H9 (cell line): ENCODE results near the gene MACC1. TPM values are rescaled to one million over a fixed set of nuclear protein-coding genes. Genes with fewer than 3 reads are reported as not detected.

Experiments
- DNase-seq: peaks from one replicate; pipeline ENCODE4 v3.0.0-alpha.2; 2017
- H2AFZ ChIP-seq: one replicate; pipeline ENCODE4 v1.6.1; 2013; ENCODE audit warnings: mild to moderate bottlenecking, low read length, control low read depth, moderate library complexity
- H2AK5ac ChIP-seq: 2 replicates; pipeline ENCODE4 v1.6.1; 2013; ENCODE audit warnings: low read length, control low read depth, mixed read lengths; ENCODE audit not compliant: insufficient read length
- H2BK120ac ChIP-seq: one replicate; pipeline ENCODE4 v1.6.1; 2013; ENCODE audit warnings: low read depth, mild to moderate bottlenecking, low read length, control low read depth, inconsistent platforms; ENCODE audit not compliant: poor library complexity, severe bottlenecking
- H2BK12ac ChIP-seq: 2 replicates; pipeline ENCODE4 v1.6.1; 2013; ENCODE audit warnings: low read length, control low read depth, mixed read lengths, low read depth; ENCODE audit not compliant: insufficient read length
- H2BK15ac ChIP-seq: 2 replicates; pipeline ENCODE4 v1.6.1; 2013; ENCODE audit warnings: low read depth, low read length, control low read depth
- H2BK20ac ChIP-seq: one replicate; pipeline ENCODE4 v1.6.1; 2013; ENCODE audit warnings: low read depth, mild to moderate bottlenecking, low read length, control low read depth, inconsistent platforms; ENCODE audit not compliant: poor library complexity, severe bottlenecking
- H2BK5ac ChIP-seq: 2 replicates; pipeline ENCODE4 v1.6.1; 2013; ENCODE audit warnings: low read length, control low read depth, mixed read lengths; ENCODE audit not compliant: insufficient read length
- H3K14ac ChIP-seq: 2 replicates; pipeline ENCODE4 v1.6.1; 2013; ENCODE audit warnings: low read length, control low read depth; ENCODE audit not compliant: insufficient read depth
- H3K18ac ChIP-seq: 2 replicates; pipeline ENCODE4 v1.6.1; 2013; ENCODE audit warnings: low read depth, mild to moderate bottlenecking, mixed read lengths, low read length, control low read depth; ENCODE audit not compliant: insufficient read length
- H3K23ac ChIP-seq: 2 replicates; pipeline ENCODE4 v1.6.1; 2013; ENCODE audit warnings: low read length, control low read depth, mixed read lengths, low read depth; ENCODE audit not compliant: insufficient read length
- H3K23me2 ChIP-seq: 2 replicates; pipeline ENCODE4 v1.6.1; 2013; ENCODE audit warnings: low read depth, mild to moderate bottlenecking, mixed read lengths, low read length, control low read depth; ENCODE audit not compliant: insufficient read length, poor library complexity, severe bottlenecking
- H3K27ac ChIP-seq: 2 replicates; pipeline ENCODE4 v1.5.1; 2013; ENCODE audit warnings: low read length, control low read depth, mixed read lengths, low read depth; ENCODE audit not compliant: insufficient read length
- H3K27me3 ChIP-seq: 2 replicates; pipeline ENCODE4 v1.6.1; 2013; ENCODE audit warnings: low read length, control low read depth, inconsistent platforms; ENCODE audit not compliant: insufficient read depth
- H3K4ac ChIP-seq: 2 replicates; pipeline ENCODE4 v1.6.1; 2013; ENCODE audit warnings: low read depth, mild to moderate bottlenecking, control low read depth, inconsistent platforms, low read length, moderate library complexity
- H3K4me1 ChIP-seq: 2 replicates; pipeline ENCODE4 v1.6.1; 2013; ENCODE audit warnings: low read length, control low read depth, inconsistent platforms; ENCODE audit not compliant: insufficient read depth
- H3K4me2 ChIP-seq: 2 replicates; pipeline ENCODE4 v1.6.1; 2013; ENCODE audit warnings: low read length, control low read depth, mixed read lengths; ENCODE audit not compliant: insufficient read length, insufficient read depth
- H3K56ac ChIP-seq: 2 replicates; pipeline ENCODE4 v1.6.1; 2013; ENCODE audit warnings: low read depth, mild to moderate bottlenecking, mixed read lengths, low read length, control low read depth; ENCODE audit not compliant: insufficient read length
- H3K79me1 ChIP-seq: 2 replicates; pipeline ENCODE4 v1.6.1; 2013; ENCODE audit warnings: low read depth, mild to moderate bottlenecking, moderate library complexity, low read length, control low read depth, inconsistent platforms; ENCODE audit not compliant: insufficient read depth, poor library complexity, severe bottlenecking
- H3K79me2 ChIP-seq: 2 replicates; pipeline ENCODE4 v1.6.1; 2013; ENCODE audit warnings: low read length, control low read depth, inconsistent platforms; ENCODE audit not compliant: insufficient read depth
- H3K9ac ChIP-seq: 2 replicates; pipeline ENCODE4 v1.6.1; 2013; ENCODE audit warnings: low read length, control low read depth, mixed read lengths; ENCODE audit not compliant: insufficient read length; ENCODE audit errors: extremely low read depth
- H3K9me3 ChIP-seq: one replicate; pipeline ENCODE4 v1.6.1; 2013; ENCODE audit warnings: low read depth, low read length, inconsistent platforms; ENCODE audit not compliant: control insufficient read depth
- H3T11ph ChIP-seq: one replicate; pipeline ENCODE4 v1.6.1; 2013; ENCODE audit warnings: mild to moderate bottlenecking, low read length, control low read depth, inconsistent platforms
- H4K20me1 ChIP-seq: one replicate; pipeline ENCODE4 v1.6.1; 2013; ENCODE audit not compliant: control insufficient read depth, insufficient read length, insufficient read depth
- H4K5ac ChIP-seq: 2 replicates; pipeline ENCODE4 v1.6.1; 2013; ENCODE audit warnings: low read depth, mild to moderate bottlenecking, mixed read lengths, low read length, control low read depth; ENCODE audit not compliant: insufficient read length
- H4K8ac ChIP-seq: replicated peaks from 2 replicates; pipeline ENCODE4 v1.6.1; 2013; ENCODE audit warnings: low read length, control low read depth, mixed read lengths, low read depth; ENCODE audit not compliant: insufficient read length
- H4K91ac ChIP-seq: 2 replicates; pipeline ENCODE4 v1.6.1; 2013; ENCODE audit warnings: low read depth, mild to moderate bottlenecking, moderate library complexity, mixed read lengths, low read length, control low read depth; ENCODE audit not compliant: insufficient read length
- H3K27ac Mint-ChIP-seq, 3 experiments: 2 replicates in 2 of 3; 3 replicates in 1 of 3; pipeline ENCODE4 v1.8.0; 2020 to 2021; ENCODE audit warnings: mixed read lengths in 3 of 3, mild to moderate bottlenecking in 1 of 3, moderate library complexity in 1 of 3
- H3K27me3 Mint-ChIP-seq: 2 replicates; pipeline ENCODE4 v1.8.0; 2021; ENCODE audit warnings: low read depth, mild to moderate bottlenecking, moderate library complexity, mixed read lengths
- H3K36me3 Mint-ChIP-seq, 3 experiments: 2 replicates in 2 of 3; 3 replicates in 1 of 3; pipeline ENCODE4 v1.8.0; 2020 to 2021; ENCODE audit warnings: low read depth in 3 of 3, mixed read lengths in 3 of 3; ENCODE audit not compliant: insufficient read depth in 1 of 3
- H3K4me1 Mint-ChIP-seq, 2 experiments: 2 replicates each; pipeline ENCODE4 v1.8.0; 2020; ENCODE audit warnings: mixed read lengths in 2 of 2
- H3K4me3 Mint-ChIP-seq, 2 experiments: 2 replicates in 1 of 2; 3 replicates in 1 of 2; pipeline ENCODE4 v1.8.0; 2020 to 2021; ENCODE audit warnings: mild to moderate bottlenecking in 2 of 2, mixed read lengths in 2 of 2, moderate library complexity in 1 of 2
- H3K9me3 Mint-ChIP-seq, 2 experiments: 2 replicates in 1 of 2; 3 replicates in 1 of 2; pipeline ENCODE4 v1.8.0; 2020; ENCODE audit warnings: mild to moderate bottlenecking in 2 of 2, mixed read lengths in 2 of 2, moderate library complexity in 1 of 2
- CTCF ChIP-seq: fragments of 200-600 bp; sonication (generic); conservative IDR thresholded peaks from 3 replicates; pipeline ENCODE4 v1.8.0; 2021; ENCODE audit warnings: antibody characterized with exemption, mild to moderate bottlenecking
- WGBS: extraction: QIAGEN DNeasy Blood & Tissue Kit; methylation state at CpG from one replicate; pipeline ENCODE4 v1.1.7; 2013; ENCODE audit warnings: missing lambda C conversion rate, low lambda C conversion rate, mixed read lengths; ENCODE audit not compliant: insufficient read length; ENCODE audit errors: extremely low coverage; 5-methylcytosine and 5-hydroxymethylcytosine counted together
- total RNA-seq: library from RNA; stranded (reverse); gene quantifications from 2 replicates; pipeline ENCODE4 v1.2.1, GENCODE V29; 2021

The MACC1 gene
- total RNA-seq, 1 experiment from 2014 or later = 11.0 TPM

GRCh38 chr7:20226860-20227259, 9.7 kb upstream of the MACC1 start:
- no peak overlapping the region for H3K9ac ChIP-seq
- H3K4me3 Mint-ChIP-seq = no peak overlapping the region
- H3K4me1 Mint-ChIP-seq = peaks cover 0 to 7% of the 10 kb centered on the region in 2 experiments; a peak in 1 of 4 replicates
- no peak overlapping the region for H3K18ac ChIP-seq
- H3K14ac ChIP-seq = no peak overlapping the region
- H3K56ac ChIP-seq = no peak overlapping the region
- no peak overlapping the region for H2AK5ac ChIP-seq
- no peaks in the 10 kb centered on the region for H3K36me3 Mint-ChIP-seq
- no peak for DNase-seq
- no peak overlapping the region for H3K27ac Mint-ChIP-seq
- H3K9me3 ChIP-seq = no peaks in the 10 kb centered on the region
- no peak overlapping the region for H4K8ac ChIP-seq
- H3K23me2 ChIP-seq = no peaks in the 10 kb centered on the region
- H2AFZ ChIP-seq = no peak overlapping the region
- no peaks in the 10 kb centered on the region for H3K4me1 ChIP-seq
- H3K4me2 ChIP-seq = no peak overlapping the region
- no peaks in the 10 kb centered on the region for H3K79me2 ChIP-seq
- H4K5ac ChIP-seq = no peak overlapping the region
- no peak overlapping the region for H2BK5ac ChIP-seq
- H2BK15ac ChIP-seq = no peak overlapping the region
- no peak overlapping the region for H2BK120ac ChIP-seq
- no peak overlapping the region for H3K27ac ChIP-seq
- H2BK12ac ChIP-seq = no peak overlapping the region
- no peaks in the 10 kb centered on the region for H3K27me3 Mint-ChIP-seq
- no peak overlapping the region for H3K23ac ChIP-seq
- no peaks in the 10 kb centered on the region for H3K27me3 ChIP-seq
- H3K9me3 Mint-ChIP-seq = no peaks in the 10 kb centered on the region
- H4K91ac ChIP-seq = no peak overlapping the region
- H2BK20ac ChIP-seq = no peak overlapping the region
- H3K79me1 ChIP-seq = no peaks in the 10 kb centered on the region
- H3K4ac ChIP-seq = no peak overlapping the region
- no CpG with 5 or more reads among the region's 1 CpG for WGBS
- H4K20me1 ChIP-seq = no peaks in the 10 kb centered on the region
- no peak for TF ChIP-seq CTCF
- H3T11ph ChIP-seq = no peak overlapping the region
